KBM-7 (cell line): ENCODE results near the gene KCNQ1.

Experiments
- DNase-seq: peaks from one replicate; pipeline ENCODE4 v3.0.0-alpha.2; 2015
- in situ Hi-C: fragments of 300-500 bp; cut with MboI; formaldehyde crosslinking; loops from 2 replicates; pipeline ENCODE4 v1.14.3; 2020; ENCODE audit warnings: low sequenced_read_pairs, low pct_unique_long_range_greater_than_20kb, mixed read lengths

Gene KCNQ1

DNA sequence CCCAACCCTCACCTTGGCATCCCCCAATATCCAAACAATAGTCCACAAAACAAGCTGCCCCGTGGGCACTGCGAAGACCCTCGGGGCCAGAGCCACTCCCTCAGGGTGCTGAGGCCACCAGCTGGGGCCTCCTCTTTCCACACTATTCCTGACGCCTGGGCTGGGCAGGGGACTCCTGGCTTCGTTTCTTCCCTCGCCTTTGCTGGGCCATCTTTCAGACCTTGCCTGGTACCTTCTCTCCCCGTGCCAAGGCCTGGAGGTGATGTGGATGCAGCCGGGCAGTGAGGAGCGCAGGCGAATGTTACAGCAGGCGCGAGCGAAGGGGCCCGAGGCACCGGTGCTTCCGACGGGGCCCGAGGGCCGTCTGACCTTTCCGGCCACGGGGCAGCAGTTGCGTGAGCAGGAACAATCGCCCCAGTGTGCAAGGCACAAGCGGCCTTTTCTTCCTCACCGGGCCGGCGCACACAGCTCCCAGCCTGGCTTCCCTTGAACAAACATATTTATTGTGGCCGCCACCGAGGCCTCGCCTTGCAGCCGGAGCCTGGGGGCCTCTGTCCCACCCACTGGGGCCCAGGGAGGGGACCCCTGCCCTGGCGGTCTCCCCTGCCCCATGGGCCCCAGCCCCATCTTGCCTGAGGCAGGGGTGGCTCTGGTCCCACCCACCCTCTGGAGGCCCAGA is 287.6 kb downstream of the KCNQ1 start:
- no peak for DNase-seq
- in situ Hi-C loops: no loop called here

DNA sequence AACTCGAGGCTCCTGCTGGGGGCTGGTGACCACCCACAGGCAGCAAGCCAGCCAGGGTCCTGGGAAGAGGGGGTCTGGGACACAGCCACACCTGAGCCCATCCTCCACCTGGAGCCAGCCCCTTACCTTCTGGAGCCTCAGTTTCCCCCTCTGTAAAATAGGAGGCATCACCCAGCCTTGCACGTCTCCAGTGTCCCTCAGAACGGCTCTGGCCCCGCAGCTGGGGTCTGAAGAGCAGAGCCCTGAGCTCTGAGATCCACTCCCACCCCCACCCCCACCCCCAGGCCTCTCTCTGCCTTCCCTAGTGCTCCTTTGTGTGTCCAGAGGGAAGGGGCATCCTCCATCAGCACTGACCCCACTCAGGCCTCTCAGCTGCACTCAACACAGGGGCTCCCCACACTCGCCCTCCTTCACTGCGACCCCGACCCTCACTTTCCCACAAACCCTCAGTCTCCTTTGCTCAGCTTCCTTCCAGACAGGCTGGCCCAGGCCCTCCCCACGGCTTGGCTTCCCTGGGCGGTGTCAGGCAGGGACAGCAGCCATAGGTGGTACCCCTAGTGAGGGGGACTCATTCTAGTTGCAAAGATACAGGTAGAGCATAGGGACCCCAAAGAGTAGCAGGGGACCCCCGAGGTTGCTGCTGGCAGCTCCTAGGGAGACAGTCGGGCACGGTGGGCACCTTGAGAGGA is 288.3 kb downstream of the KCNQ1 start:
- in situ Hi-C loops: no loop called here
- no peak for DNase-seq

DNA sequence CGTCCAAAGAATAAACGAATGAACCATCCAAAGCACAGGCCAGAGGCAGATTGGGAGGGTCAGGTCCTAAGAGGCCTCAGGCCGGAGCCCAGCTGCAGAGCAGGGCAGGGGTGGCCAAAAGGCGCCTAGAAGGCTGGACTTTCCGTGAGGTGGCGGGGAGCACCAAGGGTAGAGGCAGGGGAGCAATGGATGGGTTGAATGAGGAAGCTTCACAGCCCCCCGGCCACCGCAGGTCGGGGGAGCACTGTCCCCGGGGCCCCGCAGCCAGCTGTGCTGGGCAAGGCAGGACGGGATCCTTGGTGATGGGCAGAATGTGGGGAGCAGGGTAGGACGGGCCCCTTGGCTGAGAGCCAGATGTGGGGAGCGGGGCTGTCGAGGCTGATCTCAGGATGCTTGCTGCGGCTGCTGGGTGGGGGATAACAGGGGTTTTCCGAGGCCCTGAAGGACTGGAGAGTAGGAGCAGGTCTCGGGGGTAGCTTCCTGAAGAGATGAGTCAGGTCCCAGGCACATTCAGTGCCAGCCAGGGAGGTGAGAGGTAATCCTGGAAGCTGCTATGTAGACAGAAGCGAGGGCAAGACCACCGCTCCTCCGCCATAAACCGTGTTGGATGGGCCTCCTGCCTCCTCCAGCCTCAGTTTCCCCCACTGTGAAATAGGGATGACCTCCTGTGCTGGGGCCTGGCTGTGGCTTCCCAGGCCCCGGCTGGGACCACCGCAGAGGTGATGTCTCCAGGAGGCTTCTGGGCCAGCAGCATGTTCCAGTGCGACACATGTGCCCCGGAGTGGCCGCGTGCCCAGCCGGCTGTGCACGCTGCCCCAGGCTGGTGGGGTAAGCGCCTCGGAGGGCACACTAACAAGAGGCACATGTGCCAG is 289.6 kb downstream of the KCNQ1 start:
- DNase-seq: no peak
- in situ Hi-C loops: no loop called here

DNA sequence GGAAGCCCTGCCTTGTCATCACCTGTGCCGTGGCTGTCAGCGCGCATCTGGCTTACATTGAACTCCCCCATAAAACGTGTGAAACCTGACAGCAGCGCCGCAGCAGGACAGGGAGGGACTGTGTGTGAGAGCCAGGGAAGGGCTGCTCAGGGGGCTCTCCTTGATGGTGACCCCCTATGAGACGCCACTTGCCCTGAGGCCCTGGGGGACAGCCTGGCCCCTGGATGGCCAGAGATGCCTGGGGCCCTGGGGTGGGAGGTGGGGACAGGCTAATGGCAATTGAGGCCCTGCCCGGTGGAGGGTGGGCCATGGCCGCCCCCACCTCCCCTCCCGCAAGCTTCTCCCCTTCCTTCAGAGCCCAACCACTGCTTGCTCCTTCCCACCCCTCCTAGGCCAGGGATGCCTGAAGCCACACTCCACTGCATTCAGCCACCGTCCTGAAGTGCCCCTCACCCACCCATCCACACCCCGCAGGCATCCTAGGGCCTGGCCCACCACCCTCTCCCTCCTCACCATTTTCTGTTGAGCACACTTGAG is 290.3 kb downstream of the KCNQ1 start:
- in situ Hi-C loops: no loop called here
- DNase-seq: no peak

DNA sequence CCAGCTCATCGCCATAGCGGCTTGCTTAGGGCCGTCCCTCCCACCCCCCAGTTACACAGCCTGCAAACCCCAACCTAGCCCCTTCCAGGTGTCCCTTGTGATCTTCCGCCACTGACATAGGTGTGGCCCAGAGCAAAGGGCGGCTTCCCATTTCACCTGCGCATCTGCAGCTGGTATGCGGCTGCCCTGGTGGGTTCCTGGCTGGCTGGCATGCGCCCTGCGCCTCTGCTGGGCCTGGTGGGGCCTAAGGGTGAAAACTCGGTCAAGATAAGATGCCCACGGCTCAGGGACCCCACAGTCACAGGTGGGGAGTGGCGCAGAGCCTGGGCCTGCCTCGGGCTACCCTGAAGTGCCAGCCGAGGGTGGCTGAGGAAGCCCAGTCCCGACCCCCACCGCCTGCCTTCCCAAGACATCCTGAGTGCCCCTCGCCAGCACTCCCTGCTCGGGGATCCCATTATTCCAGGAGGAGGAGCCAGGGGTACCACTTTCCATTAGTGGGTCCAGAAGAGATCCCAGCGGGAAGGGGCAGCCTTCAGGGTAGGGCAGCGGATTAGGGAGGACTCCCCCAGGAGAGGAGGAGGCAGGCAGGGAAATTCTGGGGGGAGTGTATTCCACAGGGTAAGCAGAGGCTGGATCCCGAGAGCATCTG is 291.9 kb downstream of the KCNQ1 start:
- DNase-seq: no peak
- in situ Hi-C loops: no loop called here

DNA sequence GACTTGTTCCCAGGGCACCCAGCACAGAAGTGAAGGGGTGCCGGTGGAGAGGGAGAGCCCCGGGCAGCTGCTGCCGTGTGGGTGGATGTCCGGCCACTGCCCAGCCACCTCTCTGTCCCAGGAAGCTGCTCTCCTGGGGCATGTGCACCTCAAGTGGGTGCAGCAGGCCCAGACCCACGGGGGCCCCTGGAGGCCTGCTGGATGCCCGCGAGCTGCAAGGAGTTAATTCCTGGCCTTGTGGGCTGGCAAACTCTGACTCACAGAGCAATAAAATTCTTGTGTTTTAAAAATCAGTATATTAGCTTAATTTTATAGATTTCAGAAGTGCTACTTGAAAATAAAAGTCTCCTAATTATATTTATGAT is 292.4 kb downstream of the KCNQ1 start:
- DNase-seq: no peak
- in situ Hi-C loops: no loop called here

DNA sequence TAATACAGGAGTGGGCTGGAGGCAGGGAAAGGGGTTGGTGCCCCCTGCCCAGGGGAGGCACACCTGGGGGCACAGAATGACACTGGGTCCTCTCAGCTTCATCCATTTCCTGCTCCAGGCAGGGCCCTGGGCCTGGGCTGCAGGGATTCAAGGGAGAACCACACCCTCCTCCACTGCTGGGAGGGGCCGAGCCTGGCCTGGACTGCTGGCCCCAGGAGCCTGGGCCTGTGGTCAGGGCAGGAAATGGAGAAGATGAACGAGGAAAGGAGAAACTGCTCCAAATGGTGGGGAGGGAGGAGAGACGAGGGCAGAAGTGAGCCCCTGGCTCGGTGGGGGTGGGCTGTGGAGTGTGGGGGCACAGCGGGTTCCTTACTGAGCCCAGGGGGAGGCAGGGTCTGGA is 293.1 kb downstream of the KCNQ1 start:
- peak; percentile 27 for DNase-seq
- in situ Hi-C loops: no loop called here

DNA sequence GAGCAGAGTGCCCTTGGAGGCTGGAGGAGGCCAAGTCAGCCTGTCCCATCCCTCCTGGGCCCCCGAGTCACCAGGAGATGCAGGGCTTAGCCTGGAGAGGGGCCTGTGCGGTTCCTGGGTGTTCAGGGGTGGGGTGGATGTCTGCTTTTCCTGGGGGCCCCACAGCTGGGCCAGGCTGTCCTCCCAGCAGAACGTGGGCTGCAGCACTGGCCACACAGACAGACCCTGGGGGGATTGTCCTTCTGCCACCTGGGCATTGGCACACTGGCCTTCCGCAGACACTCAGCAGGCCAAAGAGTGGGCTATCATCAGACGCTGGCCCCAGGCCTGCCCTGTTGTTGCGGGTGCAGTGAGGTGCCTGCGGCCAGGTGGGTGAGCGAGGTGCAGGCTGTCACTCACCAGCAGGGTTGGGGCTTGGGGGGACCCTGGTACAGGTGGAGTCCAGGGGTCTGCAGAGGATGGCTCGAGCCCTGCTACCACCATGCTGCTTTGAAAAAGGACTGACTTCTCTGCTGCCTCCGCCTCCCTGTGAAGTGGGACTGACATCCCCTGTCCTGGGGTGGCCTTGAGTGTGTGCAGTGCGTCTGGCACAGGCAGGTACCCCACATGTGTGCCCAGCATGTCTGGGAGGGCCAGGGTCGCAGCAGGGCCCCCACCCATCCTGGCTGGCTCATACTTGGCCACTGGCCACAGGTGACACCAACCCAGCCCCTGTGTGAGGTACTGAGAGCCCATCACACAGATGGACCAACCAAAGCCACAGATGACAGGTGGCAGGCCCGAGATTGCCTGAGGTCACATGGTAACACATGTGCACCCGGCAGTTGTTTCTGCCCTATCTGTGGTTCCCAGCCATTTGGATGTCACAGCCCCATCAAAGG is 294.0 kb downstream of the KCNQ1 start:
- no peak for DNase-seq
- in situ Hi-C loops: no loop called here

DNA sequence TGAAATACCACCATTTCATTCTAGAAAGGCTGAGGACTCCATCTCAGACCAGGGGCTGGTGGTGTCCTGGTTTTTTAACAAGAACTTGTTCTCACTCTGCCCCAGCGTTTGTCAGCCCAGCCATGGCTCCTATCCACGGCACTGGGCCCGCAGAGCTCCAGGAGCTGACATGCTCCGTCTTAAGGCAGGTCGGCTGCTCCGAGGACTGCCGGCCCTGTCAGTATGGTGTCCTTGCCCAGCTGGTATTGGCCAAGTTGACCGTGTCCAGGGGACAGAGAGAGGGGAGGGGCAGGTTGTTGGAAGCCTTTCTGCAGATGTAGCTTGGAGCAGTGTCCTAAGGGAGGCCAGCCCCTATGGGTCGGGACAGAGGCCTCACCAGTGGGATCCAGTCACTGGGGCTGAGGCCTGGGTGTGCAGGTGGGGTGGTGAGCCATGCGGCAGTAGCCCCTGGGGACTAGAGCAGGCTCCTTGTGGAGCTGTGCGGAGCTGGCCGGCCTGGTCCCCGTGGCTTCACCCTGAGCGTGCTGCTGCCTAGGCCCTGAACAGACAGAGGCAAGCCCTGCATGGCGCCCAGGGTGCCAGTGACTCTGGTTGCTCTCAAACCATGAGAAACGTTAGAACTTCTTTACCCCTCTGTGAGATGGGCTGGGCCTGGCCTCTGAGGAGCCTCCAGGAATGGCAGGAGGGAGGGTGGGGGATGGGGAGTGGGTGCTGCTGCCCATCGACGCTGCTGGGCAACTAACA is 294.9 kb downstream of the KCNQ1 start:
- no peak for DNase-seq
- in situ Hi-C loops: no loop called here

DNA sequence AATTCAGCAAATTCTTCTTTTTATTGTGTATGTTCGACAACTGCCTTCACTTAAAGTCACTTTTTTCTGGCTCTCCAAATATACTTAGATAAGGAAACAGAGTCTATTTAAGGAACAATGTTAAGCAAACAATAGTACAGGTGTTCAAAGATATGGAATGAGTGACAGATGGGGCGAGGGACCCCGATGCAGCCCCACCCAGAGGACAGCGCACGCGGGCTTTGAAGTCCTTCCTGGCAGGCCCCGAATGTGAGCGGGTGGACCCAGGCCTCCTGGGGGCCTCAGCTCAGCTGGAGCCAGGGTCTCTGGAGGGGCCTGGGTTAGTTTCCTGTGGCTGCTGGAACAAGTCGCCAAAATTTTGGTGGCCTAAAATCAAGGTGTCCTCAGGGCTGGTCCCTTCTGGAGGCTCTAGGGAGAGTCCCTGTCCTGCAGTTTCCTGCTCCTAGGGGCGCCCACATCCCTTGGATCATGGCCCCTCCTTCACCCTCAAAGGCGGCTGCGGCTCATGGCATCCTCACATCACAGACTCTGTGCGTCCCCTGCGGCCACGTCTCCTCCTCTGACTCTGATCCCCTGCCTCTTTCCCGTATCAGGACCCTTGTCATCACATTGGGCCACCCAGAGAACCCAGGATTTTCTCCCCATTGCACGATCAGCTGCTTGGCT is 295.6 kb downstream of the KCNQ1 start:
- in situ Hi-C loops: no loop called here

DNA sequence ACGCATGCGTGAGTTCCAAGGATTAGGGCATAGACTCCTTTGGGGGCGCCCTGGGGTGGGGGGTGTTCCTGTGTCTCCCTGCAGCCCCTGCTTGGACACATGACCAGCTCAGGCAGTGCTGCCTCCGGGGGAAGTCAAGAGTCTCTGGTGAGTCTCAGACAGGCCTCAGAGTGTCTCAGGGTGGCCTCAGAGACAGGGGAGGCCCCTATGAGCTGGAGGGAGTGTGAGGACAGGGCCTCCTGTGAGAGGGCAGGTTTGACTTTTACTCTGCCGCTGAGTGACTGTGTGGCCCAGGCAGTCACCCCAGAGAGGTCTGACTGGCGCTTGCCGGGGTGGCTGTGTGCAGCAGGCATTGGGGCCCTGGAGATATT is 296.2 kb downstream of the KCNQ1 start:
- in situ Hi-C loops: no loop called here
- no peak for DNase-seq

More for the DNA sequence above, 295.6 kb downstream of the KCNQ1 start:
- no peak for DNase-seq

DNA sequence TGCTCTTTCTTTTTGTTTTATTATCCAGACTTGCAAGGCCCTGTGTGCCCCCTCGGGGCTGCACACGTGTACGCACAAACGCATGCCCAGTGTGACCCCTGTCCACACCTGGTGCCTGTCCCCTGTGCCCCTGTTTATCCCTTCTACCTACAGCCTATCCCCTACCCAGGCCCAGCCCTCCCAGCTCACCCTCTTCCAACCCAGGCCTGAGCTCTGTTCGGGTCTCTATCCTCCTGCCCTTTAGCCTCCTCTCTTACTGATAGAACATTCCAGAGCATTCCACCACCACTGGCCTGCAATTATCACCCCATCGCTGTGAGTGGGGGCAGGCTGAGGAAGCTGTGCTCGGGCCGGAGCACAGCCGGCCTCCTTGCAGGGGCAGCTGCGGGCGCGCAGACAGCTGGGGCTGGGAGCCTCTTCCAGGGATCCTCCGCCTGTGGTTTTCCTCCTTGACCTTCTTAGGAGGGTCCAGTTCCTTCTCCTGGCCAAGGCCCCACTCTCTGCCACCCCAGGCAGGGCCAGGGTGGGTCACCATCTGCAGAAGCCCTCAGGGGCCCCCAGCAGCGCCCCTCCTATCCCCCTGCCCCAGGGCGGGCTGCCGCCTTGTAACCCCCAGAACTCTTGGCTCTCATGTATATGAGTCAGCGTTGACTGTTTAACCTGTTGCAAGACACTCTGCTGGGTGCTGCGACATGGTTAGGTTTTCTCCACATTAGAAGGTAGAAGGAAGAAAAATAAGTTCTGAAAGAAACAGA is 296.7 kb downstream of the KCNQ1 start:
- no peak for DNase-seq
- in situ Hi-C loops: no loop called here

DNA sequence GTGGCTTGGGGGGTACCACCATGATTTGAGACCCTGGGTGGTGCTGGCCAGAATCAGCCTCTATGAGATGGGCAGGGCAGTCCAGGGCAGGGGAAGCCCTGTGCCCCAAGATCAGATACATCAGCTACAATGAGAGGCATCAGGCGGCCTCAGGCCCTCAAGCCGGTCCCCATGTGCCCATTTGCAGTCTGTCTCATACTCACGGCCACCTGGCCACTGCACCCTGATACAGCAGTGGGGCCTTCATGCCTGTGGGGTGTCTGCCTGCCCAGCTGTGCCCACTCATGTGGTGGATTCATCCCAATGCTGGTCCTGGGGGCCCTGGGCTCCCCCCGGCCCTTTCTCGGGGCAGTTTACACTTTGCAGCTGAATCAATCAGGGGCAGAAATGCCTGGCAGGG is 297.4 kb downstream of the KCNQ1 start:
- in situ Hi-C loops: no loop called here
- no peak for DNase-seq

DNA sequence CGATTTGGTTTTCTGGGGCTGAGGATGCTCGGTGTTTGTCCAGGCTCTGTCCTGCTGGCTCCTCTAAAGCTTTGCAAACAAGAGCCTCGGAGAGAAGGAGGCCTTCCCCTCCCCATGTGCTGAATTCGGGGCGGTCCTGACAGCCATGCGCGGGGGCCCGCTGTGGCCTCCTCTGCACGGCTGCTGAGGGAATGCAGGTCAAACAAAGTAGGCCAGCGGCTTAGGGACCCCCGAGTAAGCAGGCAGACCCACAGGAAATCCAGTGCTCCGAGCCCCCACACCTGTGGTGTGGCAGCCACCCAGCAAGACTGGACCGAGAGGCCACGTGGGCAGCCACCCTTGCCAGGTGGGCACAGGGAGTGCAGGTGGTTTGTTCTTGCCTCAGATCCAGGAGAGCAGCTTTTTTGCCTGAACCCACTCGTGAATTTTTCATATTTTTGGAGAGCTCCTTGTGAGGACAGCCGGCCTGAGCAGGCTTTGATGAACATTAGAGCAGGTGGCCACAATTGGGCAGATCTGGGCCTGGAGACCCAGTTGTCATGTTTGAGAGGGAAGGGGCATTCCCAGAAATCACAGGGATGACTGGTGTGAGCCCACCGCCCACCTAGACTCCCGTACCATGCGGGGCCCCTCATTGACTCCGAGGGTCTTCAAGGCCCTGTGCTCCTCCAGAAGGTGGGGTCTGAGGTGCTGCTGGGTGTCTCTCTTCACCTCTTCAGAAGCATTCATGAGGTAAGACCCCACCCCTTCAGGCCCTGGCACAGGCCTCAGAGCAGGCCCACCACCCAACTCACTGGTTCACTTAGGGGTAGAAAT is 298.0 kb downstream of the KCNQ1 start:
- no peak for DNase-seq
- in situ Hi-C loops: no loop called here

DNA sequence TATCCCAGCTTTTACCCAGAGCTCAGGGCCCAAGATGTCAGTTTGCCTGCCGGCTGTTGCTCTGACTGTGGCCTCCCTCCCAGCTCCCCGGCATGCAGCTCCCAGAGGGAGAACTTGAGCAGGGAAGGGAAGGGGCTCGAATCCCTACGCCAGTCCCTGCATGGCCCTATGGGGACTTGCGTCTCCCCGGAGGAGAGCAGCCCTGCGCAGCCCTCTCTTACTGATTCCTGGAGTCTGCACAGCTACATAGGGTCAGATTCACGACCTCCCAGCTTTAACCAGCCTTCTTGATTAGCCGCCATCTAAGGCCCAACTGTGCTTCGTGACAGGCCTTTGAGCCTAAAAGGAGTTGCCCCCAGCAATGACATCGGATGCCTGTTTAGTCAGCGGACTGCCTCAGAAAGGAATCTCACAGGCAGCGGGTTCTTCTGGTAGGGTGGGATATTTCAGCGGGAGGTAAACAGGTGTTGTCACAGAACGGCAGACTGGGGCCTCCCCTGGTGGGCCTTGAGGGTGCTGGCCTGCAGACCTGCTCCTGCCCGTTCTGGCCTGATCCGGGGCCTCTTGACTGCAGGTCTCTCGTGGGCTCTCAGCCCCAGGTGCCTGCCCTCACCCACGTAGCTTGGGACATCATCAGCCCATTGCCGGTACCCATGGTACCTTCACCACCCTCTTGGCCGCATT is 298.8 kb downstream of the KCNQ1 start:
- in situ Hi-C loops: no loop called here
- DNase-seq: no peak

DNA sequence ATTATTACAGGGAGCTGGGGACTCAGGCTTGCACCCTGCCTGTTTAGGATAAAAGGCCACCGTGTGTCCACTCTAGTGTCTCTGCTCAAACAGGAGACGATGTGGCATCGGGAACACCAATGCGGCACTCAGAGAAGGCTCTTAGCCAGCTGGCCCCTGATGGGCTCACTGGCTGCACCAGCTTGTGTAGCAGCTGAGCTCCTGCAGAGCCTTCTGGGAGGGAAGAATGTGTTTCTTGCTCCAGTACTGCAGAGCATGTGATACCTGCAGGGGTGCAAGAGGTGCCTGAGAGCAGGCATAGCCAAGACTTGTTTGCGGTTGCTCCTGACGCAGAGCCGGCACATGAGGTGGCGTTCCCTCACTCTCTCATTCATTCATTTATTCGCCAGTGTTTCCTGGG is 299.4 kb downstream of the KCNQ1 start:
- in situ Hi-C loops: no loop called here
- no peak for DNase-seq
